Progenitor cell of endocrine pancreas (in vitro differentiated cells): ENCODE results near the gene PDSS2. TPM values are rescaled to one million over a fixed set of nuclear protein-coding genes. Genes with fewer than 3 reads are reported as not detected.

ENCODE experiments used
- DNase-seq: peaks from one replicate; pipeline ENCODE4 v3.0.0; 2021; ENCODE audit warnings: low spot score; ENCODE audit not compliant: unreplicated experiment
- H3K27ac Mint-ChIP-seq: 2 replicates; pipeline ENCODE4 v1.8.0; 2021; ENCODE audit warnings: mild to moderate bottlenecking, moderate library complexity, mixed read lengths
- H3K27me3 Mint-ChIP-seq: 2 replicates; pipeline ENCODE4 v1.8.0; 2021; ENCODE audit warnings: mixed read lengths
- H3K36me3 Mint-ChIP-seq: 2 replicates; pipeline ENCODE4 v1.8.0; 2022; ENCODE audit warnings: mixed read lengths; ENCODE audit not compliant: insufficient read depth
- H3K4me1 Mint-ChIP-seq: 2 replicates; pipeline ENCODE4 v1.8.0; 2021; ENCODE audit warnings: low read depth, mixed read lengths
- H3K4me3 Mint-ChIP-seq: 2 replicates; pipeline ENCODE4 v1.8.0; 2021; ENCODE audit warnings: low read depth, mild to moderate bottlenecking, moderate library complexity, mixed read lengths
- H3K9me3 Mint-ChIP-seq: 2 replicates; pipeline ENCODE4 v1.8.0; 2021; ENCODE audit warnings: low read depth, mixed read lengths
- CTCF ChIP-seq: fragments of 200-600 bp; sonication (generic); IDR thresholded peaks from one replicate; pipeline ENCODE4 v1.5.0; 2021; ENCODE audit warnings: antibody characterized with exemption, mild to moderate bottlenecking; ENCODE audit not compliant: unreplicated experiment
- total RNA-seq: library from RNA; stranded (reverse); gene quantifications from 2 replicates; pipeline ENCODE4 v1.2.1, GENCODE V29; 2021

The PDSS2 gene
- total RNA-seq, 1 donor from 2014 or later, result 12.8 TPM

- H3K4me3 Mint-ChIP-seq, result peak within 1 kb of the TSS; percentile 88
- DNase-seq, result peak; percentile 40
- no peaks in the 10 kb centered on the region for H3K36me3 Mint-ChIP-seq
- H3K27me3 Mint-ChIP-seq, result no peaks in the 10 kb centered on the region
- no peak for TF ChIP-seq CTCF
- peaks cover 16% of the 10 kb centered on the region for H3K4me1 Mint-ChIP-seq
- peak within 1 kb of the TSS; percentile 98 for H3K27ac Mint-ChIP-seq
- H3K9me3 Mint-ChIP-seq, result no peaks in the 10 kb centered on the region
These were observed 344.3 kb downstream of the PDSS2 start, which contains the start of gene BEND3 for GRCh38 chr6:107114926-107115694. Gene BEND3 (minus strand): TSS chr6:107115515. CDS start chr6:107099285, 16,230 bp downstream.

GRCh38 chr6:107114213-107114925 is 345.0 kb downstream of the PDSS2 start:
- DNase-seq, result peak; percentile 82
- Mint-ChIP-seq H3K4me1 (peaks cover 16% of the 10 kb centered on the region), H3K27ac (peak overlapping the region; percentile 97), H3K27me3 (no peaks in the 10 kb centered on the region), H3K9me3 (no peaks in the 10 kb centered on the region), H3K36me3 (no peaks in the 10 kb centered on the region), H3K4me3 (peak overlapping the region; percentile 84)
- TF ChIP-seq CTCF, result peak; percentile 95

GRCh38 chr6:107110200-107110599 is 349.2 kb downstream of the PDSS2 start:
- Mint-ChIP-seq H3K36me3 (peaks cover 4% of the 10 kb centered on the region), H3K4me1 (peaks cover 19% of the 10 kb centered on the region), H3K4me3 (no peak overlapping the region), H3K27me3 (no peaks in the 10 kb centered on the region), H3K9me3 (no peaks in the 10 kb centered on the region), H3K27ac (peak overlapping the region; percentile 86)
- no peak for DNase-seq
- TF ChIP-seq CTCF, result no peak

- Mint-ChIP-seq H3K27me3 (no peaks in the 10 kb centered on the region), H3K4me3 (no peak overlapping the region), H3K9me3 (no peaks in the 10 kb centered on the region), H3K27ac (no peak overlapping the region), H3K36me3 (peaks cover 4% of the 10 kb centered on the region), H3K4me1 (peaks cover 16% of the 10 kb centered on the region)
- DNase-seq, result no peak
- no peak for TF ChIP-seq CTCF
These were observed 351.0 kb downstream of the PDSS2 start for GRCh38 chr6:107108201-107108890.

- H3K9me3 Mint-ChIP-seq, result no peaks in the 10 kb centered on the region
- no peaks in the 10 kb centered on the region for H3K27me3 Mint-ChIP-seq
- no peak overlapping the region for H3K4me3 Mint-ChIP-seq
- peaks cover 4% of the 10 kb centered on the region for H3K36me3 Mint-ChIP-seq
- peaks cover 14% of the 10 kb centered on the region for H3K4me1 Mint-ChIP-seq
- no peak overlapping the region for H3K27ac Mint-ChIP-seq
- TF ChIP-seq CTCF, result no peak
- DNase-seq, result no peak
These were observed 351.6 kb downstream of the PDSS2 start for GRCh38 chr6:107107791-107108190.
